Measurements from ENCODE around the gene ADAM11. TPM values are rescaled to one million over a fixed set of nuclear protein-coding genes. Genes with fewer than 3 reads are reported as not detected.

Gene ADAM11
- total and polyA plus RNA-seq, 2 of the 13 experiments (the other 11 are each of a cell fraction or from before 2014, with no cell fraction given): 0.38 to 0.91 TPM

- in situ Hi-C loops (cut with HindIII; ENCODE audit: extremely low pct_ligation_motif_present, low pct_unique_long_range_greater_than_20kb) (no loop called here), intact Hi-C loops (cut with micrococcal nuclease; ENCODE audit: unreplicated experiment) (no loop called here)
- no TSS peak for BruUV-seq (replicated peaks)
- ChIA-PET CTCF (ENCODE audit: low intra/inter-chr PET ratio, low total read pairs) (no interaction called here), POLR2A (interaction anchor here (1.0 kb wide), 1 partner anchor 21 kb away, joined by 5 read pairs; no protein-coding TSS in a partner anchor)
- Histone ChIP-seq H4K20me1 (ENCODE audit: insufficient read depth, low read length) (no peaks in the 10 kb centered on the region), H3K4me3 (replicated peaks in 1 of 3; ENCODE audit: insufficient read depth in 1 of 3, low read depth in 2 of 3, low read length in 3 of 3) (no peak overlapping the region), H3K4me2 (ENCODE audit: low read depth, low read length) (no peak overlapping the region; the same call in 1 of the 2 replicates), H3K27me3 (ENCODE audit: control insufficient read depth in 1 of 2, insufficient read depth in 2 of 2, low read length in 2 of 2) (peaks cover 9 to 20% of the 10 kb centered on the region in 2 experiments), H3K36me3 (replicated peaks in 1 of 2; ENCODE audit: control insufficient read depth in 1 of 2, insufficient read depth in 2 of 2, low read length in 2 of 2) (no peaks in the 10 kb centered on the region; a peak in 1 of 5 replicates), H2AFZ (ENCODE audit: low read length) (no peak overlapping the region), H3K9ac (ENCODE audit: insufficient read depth, low read depth, low read length) (no peak overlapping the region), H3K9me3 (ENCODE audit: low read length) (no peaks in the 10 kb centered on the region), H3K4me1 (ENCODE audit: insufficient read depth, low read length) (peaks cover 18% of the 10 kb centered on the region), H3K27ac (ENCODE audit: extremely low read length, insufficient read depth, low read length) (no peak overlapping the region), H3K79me2 (ENCODE audit: insufficient read depth, low read length) (no peaks in the 10 kb centered on the region)
- 36% methylated on average over 7 of the region's 7 CpGs for WGBS (ENCODE audit: low lambda C conversion rate)
- 0 out of 2 replicates have a peak, but pooled peaks have one; percentile 3 for TF ChIP-seq GABPB1 (CRISPR knock-in tag; IDR thresholded peaks at IDR 0.05)
- no peak for TF ChIP-seq THAP9 (CRISPR knock-in tag; IDR thresholded peaks at IDR 0.05; ENCODE audit: borderline replicate concordance)
- TF ChIP-seq ZNF770 (CRISPR knock-in tag; IDR thresholded peaks at IDR 0.05): peak; percentile 79
- ATAC-seq: no peak
- no peak for DNase-seq (ENCODE audit: low spot score)
- FAIRE-seq: no peak
Measured at GRCh38 chr17:44754276-44754675, 4.5 kb upstream of the ADAM11 start.
